HG02623 (cell line): ENCODE data around the gene TCF4.

Experiments
- ATAC-seq: cut with Tn5 transposase; IDR thresholded peaks from one replicate; pipeline ENCODE4 v1.9.1; 2021; ENCODE audit warnings: moderate library complexity; ENCODE audit not compliant: unreplicated experiment

The TCF4 gene

GRCh38 chr18:55396267-55396905 lies 191.6 kb downstream of the TCF4 start:
- ATAC-seq = no peak

GRCh38 chr18:55395799-55396198 lies 192.2 kb downstream of the TCF4 start:
- ATAC-seq = no peak

- ATAC-seq = no peak
Measured at GRCh38 chr18:55390898-55391297, 197.1 kb downstream of the TCF4 start.

- no peak for ATAC-seq
Measured at GRCh38 chr18:55387139-55387984, 200.6 kb downstream of the TCF4 start.

GRCh38 chr18:55386545-55386944 lies 201.4 kb downstream of the TCF4 start:
- no peak for ATAC-seq

GRCh38 chr18:55385770-55386169 lies 202.2 kb downstream of the TCF4 start:
- no peak for ATAC-seq

- no peak for ATAC-seq
Measured at GRCh38 chr18:55384551-55385275, 203.3 kb downstream of the TCF4 start.

- ATAC-seq = no peak
Measured at GRCh38 chr18:55384115-55384514, 203.9 kb downstream of the TCF4 start.

GRCh38 chr18:55382277-55382805 lies 205.7 kb downstream of the TCF4 start:
- no peak for ATAC-seq

GRCh38 chr18:55381277-55381676 lies 206.7 kb downstream of the TCF4 start:
- no peak for ATAC-seq

GRCh38 chr18:55380589-55380988 lies 207.4 kb downstream of the TCF4 start:
- ATAC-seq = no peak

- peak; percentile 95 for ATAC-seq
Measured at GRCh38 chr18:55376387-55376786, 211.6 kb downstream of the TCF4 start.

GRCh38 chr18:55375930-55376329 lies 212.1 kb downstream of the TCF4 start:
- ATAC-seq = no peak

GRCh38 chr18:55374741-55375140 lies 213.3 kb downstream of the TCF4 start:
- ATAC-seq = no peak

- no peak for ATAC-seq
Measured at GRCh38 chr18:55372209-55372608, 215.8 kb downstream of the TCF4 start.

GRCh38 chr18:55370936-55371335 lies 217.1 kb downstream of the TCF4 start:
- ATAC-seq = no peak

- ATAC-seq = no peak
Measured at GRCh38 chr18:55369346-55369745, 218.6 kb downstream of the TCF4 start.

GRCh38 chr18:55365342-55365741 lies 222.7 kb downstream of the TCF4 start:
- ATAC-seq = no peak

- ATAC-seq = no peak
Measured at GRCh38 chr18:55362303-55362702, 225.7 kb downstream of the TCF4 start.

- no peak for ATAC-seq
Measured at GRCh38 chr18:55361492-55362250, 226.3 kb downstream of the TCF4 start.

- no peak for ATAC-seq
Measured at GRCh38 chr18:55360061-55360460, 227.9 kb downstream of the TCF4 start.
